ENCODE results near the gene CFAP43. TPM values are rescaled to one million over a fixed set of nuclear protein-coding genes. Genes with fewer than 3 reads are reported as not detected.

Gene CFAP43, protein sequence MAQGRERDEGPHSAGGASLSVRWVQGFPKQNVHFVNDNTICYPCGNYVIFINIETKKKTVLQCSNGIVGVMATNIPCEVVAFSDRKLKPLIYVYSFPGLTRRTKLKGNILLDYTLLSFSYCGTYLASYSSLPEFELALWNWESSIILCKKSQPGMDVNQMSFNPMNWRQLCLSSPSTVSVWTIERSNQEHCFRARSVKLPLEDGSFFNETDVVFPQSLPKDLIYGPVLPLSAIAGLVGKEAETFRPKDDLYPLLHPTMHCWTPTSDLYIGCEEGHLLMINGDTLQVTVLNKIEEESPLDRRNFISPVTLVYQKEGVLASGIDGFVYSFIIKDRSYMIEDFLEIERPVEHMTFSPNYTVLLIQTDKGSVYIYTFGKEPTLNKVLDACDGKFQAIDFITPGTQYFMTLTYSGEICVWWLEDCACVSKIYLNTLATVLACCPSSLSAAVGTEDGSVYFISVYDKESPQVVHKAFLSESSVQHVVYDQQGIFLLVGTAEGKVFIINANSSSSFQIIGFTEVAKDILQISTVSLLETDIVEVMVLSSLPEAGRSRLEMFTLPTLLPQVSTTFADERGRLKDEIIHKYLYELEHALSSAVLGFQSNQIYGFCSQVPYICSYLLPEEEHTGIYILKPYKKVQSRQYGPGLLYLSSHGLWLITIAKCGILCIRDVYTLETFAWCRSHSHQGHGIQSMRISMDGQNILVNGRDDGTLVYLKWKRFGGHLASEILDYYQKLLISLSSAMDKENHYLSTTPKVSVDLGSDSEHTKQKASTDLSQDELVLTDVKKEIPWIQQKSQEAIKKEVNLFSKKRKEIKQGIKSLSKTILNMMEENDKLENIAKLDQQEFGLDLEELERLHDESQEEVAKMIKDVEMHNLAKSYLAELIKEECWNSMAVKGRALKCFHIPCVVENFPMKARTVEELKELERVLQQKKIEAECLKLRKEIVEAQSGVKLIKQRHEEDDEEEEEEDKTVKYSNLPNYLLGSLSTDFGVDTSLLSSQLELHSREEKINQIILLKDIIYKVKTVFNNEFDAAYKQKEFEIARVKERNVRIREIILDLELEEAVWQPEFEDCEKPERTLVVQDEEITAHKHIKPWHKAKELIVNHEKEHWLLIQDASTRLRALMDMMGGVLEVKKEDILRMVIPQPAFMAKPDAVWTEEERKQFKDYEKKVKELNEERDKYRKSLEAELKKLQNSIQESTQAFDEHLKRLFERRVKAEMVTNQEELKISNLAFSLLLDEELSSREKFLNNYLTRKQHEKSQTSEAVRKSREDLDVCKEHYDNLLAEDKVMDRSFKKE (N-terminal part only)
- 0.21 TPM for polyA plus RNA-seq (2013, experiment 1 of 2)
- 0.14 TPM for polyA plus RNA-seq (2013, experiment 2 of 2)

DNA sequence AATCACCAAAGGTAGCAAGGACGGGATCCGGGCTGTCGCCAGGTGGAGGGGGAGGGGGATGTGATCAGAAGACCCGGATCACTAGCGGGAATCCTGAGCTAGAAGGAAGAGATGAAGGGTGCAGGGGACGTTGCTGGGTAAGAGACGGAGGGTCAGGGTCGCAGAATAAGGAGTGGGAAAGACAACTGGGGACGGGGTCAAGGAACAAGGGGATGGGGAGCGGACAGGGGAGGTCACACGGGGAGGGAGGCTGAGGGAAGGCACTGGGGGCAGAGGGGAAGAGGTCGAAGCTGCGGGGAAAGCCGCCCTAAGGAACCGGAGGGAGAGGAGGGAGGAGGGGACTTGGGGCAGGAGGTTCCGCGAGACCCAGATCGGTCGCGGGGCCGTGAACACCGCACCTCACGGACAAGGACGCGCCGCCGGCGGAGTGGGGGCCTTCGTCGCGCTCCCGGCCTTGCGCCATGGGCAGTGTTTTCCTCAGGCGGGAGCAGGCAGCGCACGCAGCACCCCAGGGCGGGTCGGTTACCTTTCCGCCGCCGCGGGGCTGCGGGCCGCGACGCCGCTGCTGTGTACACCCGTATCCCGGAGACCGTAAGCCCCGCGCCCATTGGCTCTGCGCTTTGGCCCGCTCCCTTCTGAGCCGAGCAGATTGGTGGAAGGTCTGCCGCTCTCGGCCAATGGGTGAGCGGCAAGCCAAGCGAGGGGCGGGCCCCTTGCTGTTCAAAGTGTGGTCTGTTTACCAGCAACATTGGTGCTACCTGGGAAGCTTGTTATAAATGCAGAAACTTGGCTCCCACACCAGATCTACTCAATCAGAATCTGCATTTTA is at the start of gene CFAP43:
Gene CFAP43, minus strand, starts transcription at position 581 of the 829 bp plus-strand sequence. Its CDS starts 118 bp downstream, at position 463.
- Histone ChIP-seq H3K36me3 (ENCODE audit: control insufficient read depth, insufficient read depth, low read length) (no peaks in the 10 kb centered on the region), H3K23ac (ENCODE audit: low read length) (peak within 1 kb of the TSS; percentile 45), H3K79me2 (ENCODE audit: control insufficient read depth, insufficient read depth, low read length) (no peaks in the 10 kb centered on the region), H3K4me1 (ENCODE audit: control insufficient read depth, low read depth, low read length) (peaks cover 2% of the 10 kb centered on the region), H3K56ac (ENCODE audit: low read length) (peak within 1 kb of the TSS; percentile 96), H3K79me1 (ENCODE audit: low read length) (no peaks in the 10 kb centered on the region), H3K4me2 (ENCODE audit: low read length) (peak within 1 kb of the TSS; percentile 90), H4K5ac (ENCODE audit: low read length) (no peak within 1 kb of the TSS), H3K9ac (ENCODE audit: low read length) (peak within 1 kb of the TSS; percentile 87), H3K27ac (ENCODE audit: low read depth, low read length) (no peak within 1 kb of the TSS), H2BK120ac (ENCODE audit: low read depth, low read length) (no peak within 1 kb of the TSS), H4K8ac (ENCODE audit: low read depth, low read length) (no peak within 1 kb of the TSS), H2AK5ac (ENCODE audit: low read length) (no peak within 1 kb of the TSS), H3K4ac (ENCODE audit: low read depth, low read length) (no peak within 1 kb of the TSS), H3K18ac (ENCODE audit: low read length) (no peak within 1 kb of the TSS), H2BK5ac (ENCODE audit: low read length) (no peak within 1 kb of the TSS), H2BK15ac (replicated peaks; ENCODE audit: low read depth) (no peak within 1 kb of the TSS), H3K4me3 (ENCODE audit: low read length) (peak within 1 kb of the TSS; percentile 76), H3K27me3 (ENCODE audit: insufficient read depth, low read length, poor library complexity) (no peaks in the 10 kb centered on the region)
- no CpG with 5 or more reads among the region's 60 CpGs for WGBS (ENCODE audit: extremely low coverage, insufficient coverage, low lambda C conversion rate)
- peak; percentile 98 for DNase-seq

DNA sequence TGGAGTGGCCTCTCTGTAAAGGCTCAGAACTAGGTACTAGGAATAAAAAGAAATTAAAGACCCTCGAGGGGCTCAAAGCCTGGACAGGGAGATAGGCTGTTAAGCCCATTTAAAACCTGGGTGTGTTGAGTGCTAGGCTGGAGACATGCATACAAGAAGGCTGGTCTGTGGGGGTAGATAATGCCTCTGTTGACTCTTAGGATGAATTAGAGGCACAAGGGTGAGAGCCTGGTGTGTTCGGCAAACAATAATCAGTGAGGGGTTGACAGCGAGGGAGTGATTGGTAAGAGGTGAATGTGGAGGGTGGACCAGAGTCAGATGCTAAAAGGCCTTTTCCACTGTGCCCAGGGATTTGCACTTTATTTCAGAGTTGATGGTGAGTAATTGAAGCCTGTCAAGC is 49.5 kb upstream of the CFAP43 start:
- Histone ChIP-seq H4K8ac (ENCODE audit: low read depth, low read length) (no peak overlapping the region), H2BK120ac (ENCODE audit: low read depth, low read length) (no peak overlapping the region), H2BK15ac (replicated peaks; ENCODE audit: low read depth) (no peak overlapping the region), H3K79me2 (ENCODE audit: control insufficient read depth, insufficient read depth, low read length) (no peaks in the 10 kb centered on the region), H3K27me3 (ENCODE audit: insufficient read depth, low read length, poor library complexity) (no peaks in the 10 kb centered on the region), H3K36me3 (ENCODE audit: control insufficient read depth, insufficient read depth, low read length) (no peaks in the 10 kb centered on the region), H3K4me2 (ENCODE audit: low read length) (no peak overlapping the region), H3K4me3 (ENCODE audit: low read length) (no peak overlapping the region), H3K56ac (ENCODE audit: low read length) (no peak overlapping the region), H3K27ac (ENCODE audit: low read depth, low read length) (no peak overlapping the region), H2AK5ac (ENCODE audit: low read length) (no peak overlapping the region), H3K79me1 (ENCODE audit: low read length) (no peaks in the 10 kb centered on the region), H3K9ac (ENCODE audit: low read length) (no peak overlapping the region), H4K5ac (ENCODE audit: low read length) (no peak overlapping the region), H2BK5ac (ENCODE audit: low read length) (no peak overlapping the region), H3K18ac (ENCODE audit: low read length) (no peak overlapping the region), H3K4ac (ENCODE audit: low read depth, low read length) (no peak overlapping the region), H3K23ac (ENCODE audit: low read length) (no peak overlapping the region), H3K4me1 (ENCODE audit: control insufficient read depth, low read depth, low read length) (no peaks in the 10 kb centered on the region)
- no CpG with 5 or more reads among the region's 3 CpGs for WGBS (ENCODE audit: extremely low coverage, insufficient coverage, low lambda C conversion rate)
- DNase-seq = no peak

DNA sequence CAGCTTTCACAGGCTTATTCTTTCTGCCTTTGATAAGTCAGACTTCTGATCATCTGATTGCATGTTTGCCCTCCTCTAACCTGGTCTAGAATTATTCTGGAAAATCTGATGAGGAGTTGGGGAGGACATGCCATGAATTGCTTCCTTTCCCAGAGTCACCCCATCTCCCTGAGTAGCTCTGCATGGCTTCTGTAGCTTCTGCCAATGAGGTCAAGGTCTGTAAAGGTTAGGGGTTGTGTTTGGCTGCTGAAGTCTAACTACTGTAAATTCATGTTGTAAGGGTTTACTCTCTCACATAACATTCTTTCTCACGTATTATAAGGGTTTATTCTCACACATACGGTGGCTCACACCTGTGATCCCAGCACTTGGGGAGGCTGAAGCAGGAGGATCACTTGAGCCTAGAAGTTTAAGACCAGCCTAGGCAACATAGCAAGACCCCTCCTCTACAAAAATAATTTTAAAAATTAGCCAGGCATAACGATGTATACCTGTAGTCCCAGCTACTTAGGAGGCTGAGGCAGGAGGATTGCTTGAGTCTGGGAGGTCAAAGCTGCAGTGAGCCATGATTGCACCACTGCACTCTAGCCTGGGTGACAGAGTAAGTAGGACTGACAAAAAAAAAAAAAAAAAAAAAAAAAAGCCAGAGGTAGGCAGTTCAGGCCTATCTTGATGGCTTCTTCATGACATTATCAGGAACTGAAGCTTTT is 47.5 kb upstream of the CFAP43 start:
- Histone ChIP-seq H4K8ac (ENCODE audit: low read depth, low read length) (no peak overlapping the region), H3K36me3 (ENCODE audit: control insufficient read depth, insufficient read depth, low read length) (no peaks in the 10 kb centered on the region), H2AK5ac (ENCODE audit: low read length) (no peak overlapping the region), H3K79me1 (ENCODE audit: low read length) (no peaks in the 10 kb centered on the region), H2BK5ac (ENCODE audit: low read length) (no peak overlapping the region), H3K23ac (ENCODE audit: low read length) (no peak overlapping the region), H3K18ac (ENCODE audit: low read length) (no peak overlapping the region), H2BK15ac (replicated peaks; ENCODE audit: low read depth) (no peak overlapping the region), H3K4me1 (ENCODE audit: control insufficient read depth, low read depth, low read length) (peaks cover 5% of the 10 kb centered on the region), H3K56ac (ENCODE audit: low read length) (no peak overlapping the region), H3K4ac (ENCODE audit: low read depth, low read length) (no peak overlapping the region), H3K27ac (ENCODE audit: low read depth, low read length) (no peak overlapping the region), H3K27me3 (ENCODE audit: insufficient read depth, low read length, poor library complexity) (no peaks in the 10 kb centered on the region), H4K5ac (ENCODE audit: low read length) (no peak overlapping the region), H3K4me2 (ENCODE audit: low read length) (no peak overlapping the region), H3K4me3 (ENCODE audit: low read length) (no peak overlapping the region), H2BK120ac (ENCODE audit: low read depth, low read length) (no peak overlapping the region), H3K9ac (ENCODE audit: low read length) (no peak overlapping the region), H3K79me2 (ENCODE audit: control insufficient read depth, insufficient read depth, low read length) (no peaks in the 10 kb centered on the region)
- DNase-seq = no peak
- WGBS (ENCODE audit: extremely low coverage, insufficient coverage, low lambda C conversion rate) = no CpG with 5 or more reads among the region's 3 CpGs

DNA sequence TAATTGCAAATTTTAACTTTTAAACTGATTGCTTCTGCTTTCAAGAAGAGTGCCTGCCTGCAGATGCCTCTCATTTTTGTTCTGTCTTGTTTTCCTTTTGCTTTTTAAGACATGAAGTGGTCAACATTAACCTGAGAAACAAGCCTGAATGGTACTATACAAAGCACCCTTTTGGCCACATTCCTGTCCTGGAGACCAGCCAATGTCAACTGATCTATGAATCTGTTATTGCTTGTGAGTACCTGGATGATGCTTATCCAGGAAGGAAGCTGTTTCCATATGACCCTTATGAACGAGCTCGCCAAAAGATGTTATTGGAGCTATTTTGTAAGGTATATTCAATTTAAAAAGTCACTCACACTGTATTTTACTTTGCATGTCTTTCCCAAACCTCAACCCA is 45.6 kb upstream of the CFAP43 start:
- Histone ChIP-seq H2AK5ac (ENCODE audit: low read length) (no peak overlapping the region), H3K27ac (ENCODE audit: low read depth, low read length) (no peak overlapping the region), H3K79me2 (ENCODE audit: control insufficient read depth, insufficient read depth, low read length) (no peaks in the 10 kb centered on the region), H2BK5ac (ENCODE audit: low read length) (no peak overlapping the region), H3K79me1 (ENCODE audit: low read length) (no peaks in the 10 kb centered on the region), H3K4me3 (ENCODE audit: low read length) (no peak overlapping the region), H3K4me2 (ENCODE audit: low read length) (no peak overlapping the region), H3K18ac (ENCODE audit: low read length) (no peak overlapping the region), H3K23ac (ENCODE audit: low read length) (no peak overlapping the region), H3K4me1 (ENCODE audit: control insufficient read depth, low read depth, low read length) (peaks cover 5% of the 10 kb centered on the region), H2BK15ac (replicated peaks; ENCODE audit: low read depth) (no peak overlapping the region), H3K4ac (ENCODE audit: low read depth, low read length) (no peak overlapping the region), H3K36me3 (ENCODE audit: control insufficient read depth, insufficient read depth, low read length) (no peaks in the 10 kb centered on the region), H3K56ac (ENCODE audit: low read length) (no peak overlapping the region), H4K5ac (ENCODE audit: low read length) (no peak overlapping the region), H2BK120ac (ENCODE audit: low read depth, low read length) (no peak overlapping the region), H3K9ac (ENCODE audit: low read length) (no peak overlapping the region), H4K8ac (ENCODE audit: low read depth, low read length) (no peak overlapping the region), H3K27me3 (ENCODE audit: insufficient read depth, low read length, poor library complexity) (no peaks in the 10 kb centered on the region)
- no CpG with 5 or more reads among the region's 2 CpGs for WGBS (ENCODE audit: extremely low coverage, insufficient coverage, low lambda C conversion rate)
- no peak for DNase-seq

Measured in mesendoderm (in vitro differentiated cells).